Prostate gland (tissue), 2 donors: ENCODE measurements around the gene AGTRAP. TPM values are rescaled to one million over a fixed set of nuclear protein-coding genes. Genes with fewer than 3 reads are reported as not detected.

Experiments
- DNase-seq: peaks from one replicate; pipeline ENCODE4 v3.0.0-alpha.2; 2019; ENCODE audit warnings: low spot score
- H3K27ac ChIP-seq, 2 donors: fragments of 200-600 bp; sonication (generic); 2 replicates each; pipeline ENCODE4 v1.5.1; 2017 to 2019
- H3K27me3 ChIP-seq: fragments of 200-600 bp; sonication (generic); replicated peaks from 2 replicates; pipeline ENCODE4 v1.5.1; 2019; ENCODE audit not compliant: insufficient read depth
- H3K36me3 ChIP-seq, 2 donors: fragments of 200-600 bp; sonication (generic); 1 replicate in 1 of 2; 2 replicates in 1 of 2; pipeline versions ENCODE4 v1.5.1 to v1.8.1; 2017 to 2019
- H3K4me1 ChIP-seq: fragments of 200-600 bp; sonication (generic); replicated peaks from 2 replicates; pipeline ENCODE4 v1.5.1; 2019
- H3K4me3 ChIP-seq, 2 donors: fragments of 200-600 bp; sonication (generic); 2 replicates each; pipeline ENCODE4 v1.5.1; 2017 to 2019
- H3K9me3 ChIP-seq: fragments of 200-600 bp; sonication (generic); 2 replicates; pipeline ENCODE4 v1.5.1; 2017
- POLR2A ChIP-seq: fragments of 450-650 bp; IDR thresholded peaks from one replicate; pipeline ENCODE4 v1.6.1; 2016; ENCODE audit warnings: antibody characterized with exemption, mild to moderate bottlenecking
- POLR2AphosphoS5 ChIP-seq: sonication (generic); formaldehyde crosslinking; IDR thresholded peaks from one replicate; pipeline ENCODE4 v1.6.1; 2017; ENCODE audit warnings: antibody characterized with exemption
- WGBS: methylation state at CpG from one replicate; pipeline ENCODE4 v1.1.5; 2018; 5-methylcytosine and 5-hydroxymethylcytosine counted together
- intact Hi-C: fragments of 100-400 bp; cut with DNase I; formaldehyde crosslinking; loops from one replicate; pipeline ENCODE4 v1.14.2; 2022
- total RNA-seq, 2 donors: library from RNA; depleted of rRNA; stranded (reverse); fragments of >200 nt; gene quantifications; one replicate each; pipeline ENCODE4 v1.1.0, GENCODE V29; 2016
- TF ChIP-seq, protein P1 (sequence below), 4 experiments: fragments of 200-600 bp in 2 of 4; fragments of 450-650 bp in 2 of 4; sonication (generic) in 2 of 4; IDR thresholded peaks; 1 replicate in 3 of 4; 2 replicates in 1 of 4; pipeline ENCODE4 v1.5.1; 2016 to 2019; ENCODE audit warnings: antibody characterized with exemption in 4 of 4, mild to moderate bottlenecking in 2 of 4, moderate library complexity in 2 of 4

The AGTRAP gene
- total RNA-seq, 2 donors from 2014 or later = 114 to 123 TPM

DNA sequence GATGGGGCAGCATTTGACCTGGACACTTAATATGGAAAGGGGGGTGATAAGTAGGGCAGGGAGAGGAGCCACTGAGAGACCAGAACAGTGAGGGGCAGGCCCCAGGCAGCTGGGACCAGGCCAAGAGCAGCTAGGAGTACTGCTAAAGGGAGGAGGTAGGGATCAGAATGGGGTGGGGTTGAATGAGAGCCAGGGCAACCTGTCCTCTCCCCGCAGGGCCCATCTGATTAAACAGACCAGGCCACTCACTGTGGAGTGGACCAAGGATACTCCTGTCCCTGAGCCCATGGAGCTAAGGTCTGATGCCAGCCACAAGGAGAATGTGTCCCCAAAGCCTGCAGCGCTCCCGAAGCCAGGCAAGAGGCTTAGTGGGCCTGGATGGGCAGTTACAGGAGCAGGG is 28.2 kb downstream of the AGTRAP start:
- no peak for DNase-seq
- intact Hi-C loops = no loop called here
- no peak overlapping the region for H3K27ac ChIP-seq
- no peaks in the 10 kb centered on the region for H3K9me3 ChIP-seq
- H3K4me1 ChIP-seq = no peaks in the 10 kb centered on the region
- TF ChIP-seq POLR2A (no peak), POLR2AphosphoS5 (no peak)
- TF ChIP-seq, protein P1, sequence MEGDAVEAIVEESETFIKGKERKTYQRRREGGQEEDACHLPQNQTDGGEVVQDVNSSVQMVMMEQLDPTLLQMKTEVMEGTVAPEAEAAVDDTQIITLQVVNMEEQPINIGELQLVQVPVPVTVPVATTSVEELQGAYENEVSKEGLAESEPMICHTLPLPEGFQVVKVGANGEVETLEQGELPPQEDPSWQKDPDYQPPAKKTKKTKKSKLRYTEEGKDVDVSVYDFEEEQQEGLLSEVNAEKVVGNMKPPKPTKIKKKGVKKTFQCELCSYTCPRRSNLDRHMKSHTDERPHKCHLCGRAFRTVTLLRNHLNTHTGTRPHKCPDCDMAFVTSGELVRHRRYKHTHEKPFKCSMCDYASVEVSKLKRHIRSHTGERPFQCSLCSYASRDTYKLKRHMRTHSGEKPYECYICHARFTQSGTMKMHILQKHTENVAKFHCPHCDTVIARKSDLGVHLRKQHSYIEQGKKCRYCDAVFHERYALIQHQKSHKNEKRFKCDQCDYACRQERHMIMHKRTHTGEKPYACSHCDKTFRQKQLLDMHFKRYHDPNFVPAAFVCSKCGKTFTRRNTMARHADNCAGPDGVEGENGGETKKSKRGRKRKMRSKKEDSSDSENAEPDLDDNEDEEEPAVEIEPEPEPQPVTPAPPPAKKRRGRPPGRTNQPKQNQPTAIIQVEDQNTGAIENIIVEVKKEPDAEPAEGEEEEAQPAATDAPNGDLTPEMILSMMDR (IDR thresholded peaks at IDR 0.05) = no peak
- H3K4me3 ChIP-seq = no peak overlapping the region
- WGBS = 67% methylated on average over 3 of the region's 3 CpGs
- no peaks in the 10 kb centered on the region for H3K27me3 ChIP-seq
- no peaks in the 10 kb centered on the region for H3K36me3 ChIP-seq

- no peak for TF ChIP-seq POLR2AphosphoS5
- TF ChIP-seq, protein P1 (IDR thresholded peaks at IDR 0.05) = no peak
- no peak for TF ChIP-seq POLR2A
- H3K4me1 ChIP-seq = no peaks in the 10 kb centered on the region
- no peaks in the 10 kb centered on the region for H3K36me3 ChIP-seq
- no peak for DNase-seq
- intact Hi-C loops = no loop called here
- H3K27me3 ChIP-seq = no peaks in the 10 kb centered on the region
- H3K27ac ChIP-seq = no peak overlapping the region
- H3K4me3 ChIP-seq = no peak overlapping the region
- no peaks in the 10 kb centered on the region for H3K9me3 ChIP-seq
- 73% methylated on average over 7 of the region's 7 CpGs for WGBS
Observed at GRCh38 chr1:11764519-11764918, 28.6 kb downstream of the AGTRAP start.

- WGBS = 83% methylated on average over 19 of the region's 19 CpGs
- H3K36me3 ChIP-seq = no peaks in the 10 kb centered on the region
- DNase-seq = no peak
- TF ChIP-seq, protein P1 (IDR thresholded peaks at IDR 0.05) = no peak
- TF ChIP-seq POLR2A = no peak
- no peak for TF ChIP-seq POLR2AphosphoS5
- no peaks in the 10 kb centered on the region for H3K9me3 ChIP-seq
- intact Hi-C loops = no loop called here
- no peak overlapping the region for H3K27ac ChIP-seq
- H3K27me3 ChIP-seq = no peaks in the 10 kb centered on the region
- no peaks in the 10 kb centered on the region for H3K4me1 ChIP-seq
- no peak overlapping the region for H3K4me3 ChIP-seq
Observed at GRCh38 chr1:11765661-11766428, 29.9 kb downstream of the AGTRAP start.

- WGBS = 71% methylated on average over 14 of the region's 14 CpGs
- no peaks in the 10 kb centered on the region for H3K4me1 ChIP-seq
- no peaks in the 10 kb centered on the region for H3K36me3 ChIP-seq
- no peak overlapping the region for H3K27ac ChIP-seq
- H3K4me3 ChIP-seq = no peak overlapping the region
- no peaks in the 10 kb centered on the region for H3K9me3 ChIP-seq
- H3K27me3 ChIP-seq = no peaks in the 10 kb centered on the region
- intact Hi-C loops = no loop called here
- DNase-seq = no peak
- TF ChIP-seq POLR2AphosphoS5 = no peak
- TF ChIP-seq POLR2A = no peak
- TF ChIP-seq, protein P1 (IDR thresholded peaks at IDR 0.05) = no peak
Observed at GRCh38 chr1:11766429-11766776, 30.5 kb downstream of the AGTRAP start.
